Measurements from ENCODE around the gene KCNK10.

- TF ChIP-seq CTCF (IDR thresholded peaks at IDR 0.05) (no peak), EZH2 (IDR thresholded peaks at IDR 0.05; ENCODE audit: borderline replicate concordance, insufficient read depth, low read depth, low read length, poor library complexity, severe bottlenecking) (no peak)
Measured at GRCh38 chr14:88316521-88316920, 6.5 kb downstream of the KCNK10 start.
